ENCODE measurements around the gene PEX1.

Gene PEX1

GRCh38 chr7:92498557-92498956 lies 29.8 kb downstream of the PEX1 start:
- Histone ChIP-seq H4K91ac (ENCODE audit: low read depth, low read length) (no peak overlapping the region), H3K79me2 (ENCODE audit: control insufficient read depth, insufficient read depth, low read length, poor library complexity) (no peaks in the 10 kb centered on the region), H3K14ac (ENCODE audit: low read length) (no peak overlapping the region), H2BK120ac (ENCODE audit: insufficient read depth, low read length, poor library complexity) (no peak overlapping the region), H3K9me3 (ENCODE audit: insufficient read depth, low read depth, low read length) (no peaks in the 10 kb centered on the region), H3K4me2 (ENCODE audit: low read length) (no peak overlapping the region), H3K4ac (ENCODE audit: low read depth, low read length) (no peak overlapping the region), H3K79me1 (ENCODE audit: low read length) (no peaks in the 10 kb centered on the region), H3K18ac (ENCODE audit: low read length) (no peak overlapping the region), H2AFZ (ENCODE audit: insufficient read depth, low read length, poor library complexity) (no peak overlapping the region), H3K23ac (ENCODE audit: low read length) (no peak overlapping the region), H3K27me3 (ENCODE audit: insufficient read depth, low read length) (no peaks in the 10 kb centered on the region), H3K9ac (ENCODE audit: low read length) (no peak overlapping the region), H3K36me3 (ENCODE audit: control insufficient read depth in 1 of 2, insufficient read depth in 2 of 2, low read length in 2 of 2) (peaks cover 1 to 4% of the 10 kb centered on the region in 2 experiments), H3K4me1 (ENCODE audit: control insufficient read depth in 1 of 2, insufficient read depth in 2 of 2, low read length in 2 of 2) (no peaks in the 10 kb centered on the region), H2AK5ac (ENCODE audit: low read length) (no peak overlapping the region), H4K8ac (ENCODE audit: low read depth, low read length) (no peak overlapping the region), H3K4me3 (ENCODE audit: low read depth, low read length) (no peak overlapping the region), H2BK5ac (ENCODE audit: low read depth, low read length, poor library complexity) (no peak overlapping the region), H2BK12ac (ENCODE audit: low read length) (no peak overlapping the region), H3K27ac (ENCODE audit: low read depth, low read length) (no peak overlapping the region), H4K12ac (ENCODE audit: low read depth, low read length) (no peak overlapping the region)
- no peak for DNase-seq
- no CpG with 5 or more reads among the region's 2 CpGs for WGBS (ENCODE audit: extremely low coverage, insufficient coverage, insufficient read length)

- Histone ChIP-seq H3K4me2 (ENCODE audit: low read length) (no peak overlapping the region), H2BK12ac (ENCODE audit: low read length) (no peak overlapping the region), H3K18ac (ENCODE audit: low read length) (no peak overlapping the region), H3K36me3 (ENCODE audit: control insufficient read depth in 1 of 2, insufficient read depth in 2 of 2, low read length in 2 of 2) (peaks cover 3 to 7% of the 10 kb centered on the region in 2 experiments), H4K91ac (ENCODE audit: low read depth, low read length) (no peak overlapping the region), H3K23ac (ENCODE audit: low read length) (no peak overlapping the region), H3K9me3 (ENCODE audit: insufficient read depth, low read depth, low read length) (no peaks in the 10 kb centered on the region), H3K79me1 (ENCODE audit: low read length) (no peaks in the 10 kb centered on the region), H3K79me2 (ENCODE audit: control insufficient read depth, insufficient read depth, low read length, poor library complexity) (no peaks in the 10 kb centered on the region), H2BK120ac (ENCODE audit: insufficient read depth, low read length, poor library complexity) (no peak overlapping the region), H3K4me1 (ENCODE audit: control insufficient read depth in 1 of 2, insufficient read depth in 2 of 2, low read length in 2 of 2) (no peaks in the 10 kb centered on the region), H3K9ac (ENCODE audit: low read length) (no peak overlapping the region), H2BK5ac (ENCODE audit: low read depth, low read length, poor library complexity) (no peak overlapping the region), H4K12ac (ENCODE audit: low read depth, low read length) (no peak overlapping the region), H3K27me3 (ENCODE audit: insufficient read depth, low read length) (no peaks in the 10 kb centered on the region), H2AFZ (ENCODE audit: insufficient read depth, low read length, poor library complexity) (no peak overlapping the region), H4K8ac (ENCODE audit: low read depth, low read length) (no peak overlapping the region), H3K4me3 (ENCODE audit: low read depth, low read length) (no peak overlapping the region), H2AK5ac (ENCODE audit: low read length) (no peak overlapping the region), H3K27ac (ENCODE audit: low read depth, low read length) (no peak overlapping the region), H3K14ac (ENCODE audit: low read length) (no peak overlapping the region), H3K4ac (ENCODE audit: low read depth, low read length) (no peak overlapping the region)
- no CpG with 5 or more reads among the region's 2 CpGs for WGBS (ENCODE audit: extremely low coverage, insufficient coverage, insufficient read length)
- no peak for DNase-seq
These were observed 31.4 kb downstream of the PEX1 start for GRCh38 chr7:92496876-92497275.

DNA sequence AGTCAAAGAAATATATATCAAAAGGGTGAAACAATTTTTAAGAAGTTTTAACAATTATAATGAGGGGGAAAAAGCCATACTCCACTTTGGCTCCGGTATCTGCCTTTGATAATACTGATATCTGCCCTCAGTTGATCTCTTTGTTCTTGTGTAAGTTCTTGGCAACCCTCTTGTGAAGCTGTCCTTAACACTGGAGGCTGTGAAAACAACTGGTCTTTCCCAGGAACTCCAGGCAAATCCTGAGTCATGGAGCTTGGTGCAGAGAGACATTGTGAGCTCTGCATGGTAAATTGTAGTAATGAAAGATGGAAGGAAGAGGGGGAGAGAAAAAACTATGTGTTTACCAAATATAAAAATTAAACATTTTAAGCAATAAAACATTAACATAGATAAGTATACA lies 38.7 kb downstream of the PEX1 start:
- Histone ChIP-seq H3K4me2 (ENCODE audit: low read length) (no peak overlapping the region), H3K14ac (ENCODE audit: low read length) (no peak overlapping the region), H3K23ac (ENCODE audit: low read length) (no peak overlapping the region), H3K4me1 (ENCODE audit: control insufficient read depth in 1 of 2, insufficient read depth in 2 of 2, low read length in 2 of 2) (no peaks in the 10 kb centered on the region), H3K9me3 (ENCODE audit: insufficient read depth, low read depth, low read length) (no peaks in the 10 kb centered on the region), H4K8ac (ENCODE audit: low read depth, low read length) (no peak overlapping the region), H4K91ac (ENCODE audit: low read depth, low read length) (no peak overlapping the region), H3K27ac (ENCODE audit: low read depth, low read length) (no peak overlapping the region), H3K18ac (ENCODE audit: low read length) (no peak overlapping the region), H3K79me1 (ENCODE audit: low read length) (no peaks in the 10 kb centered on the region), H3K9ac (ENCODE audit: low read length) (no peak overlapping the region), H2AFZ (ENCODE audit: insufficient read depth, low read length, poor library complexity) (no peak overlapping the region), H3K27me3 (ENCODE audit: insufficient read depth, low read length) (no peaks in the 10 kb centered on the region), H2BK120ac (ENCODE audit: insufficient read depth, low read length, poor library complexity) (no peak overlapping the region), H2BK12ac (ENCODE audit: low read length) (no peak overlapping the region), H2BK5ac (ENCODE audit: low read depth, low read length, poor library complexity) (no peak overlapping the region), H3K4me3 (ENCODE audit: low read depth, low read length) (no peak overlapping the region), H2AK5ac (ENCODE audit: low read length) (no peak overlapping the region), H3K4ac (ENCODE audit: low read depth, low read length) (no peak overlapping the region), H3K79me2 (ENCODE audit: control insufficient read depth, insufficient read depth, low read length, poor library complexity) (no peaks in the 10 kb centered on the region), H4K12ac (ENCODE audit: low read depth, low read length) (no peak overlapping the region), H3K36me3 (ENCODE audit: control insufficient read depth in 1 of 2, insufficient read depth in 2 of 2, low read length in 2 of 2) (peaks cover 1 to 8% of the 10 kb centered on the region in 2 experiments)
- no peak for DNase-seq
- no CpG with 5 or more reads among the region's 1 CpG for WGBS (ENCODE audit: extremely low coverage, insufficient coverage, insufficient read length)

DNA sequence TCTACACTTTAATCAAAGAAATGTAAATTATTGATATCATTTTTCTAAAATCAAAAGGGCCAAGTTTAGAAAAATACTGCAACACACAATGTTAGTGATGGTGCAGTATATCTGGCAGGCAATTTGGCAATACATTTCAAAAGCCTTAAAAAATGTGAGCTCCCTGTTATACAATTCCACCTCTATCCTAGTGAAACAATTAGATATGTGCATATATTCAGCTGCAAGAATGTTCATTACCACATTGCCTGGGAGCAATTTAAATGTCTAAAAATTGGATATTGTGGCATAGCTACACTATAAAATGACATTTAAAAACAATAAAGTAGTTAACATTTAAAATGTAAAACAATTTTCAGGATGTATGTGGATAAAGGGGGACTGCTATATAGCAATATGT lies 40.5 kb downstream of the PEX1 start:
- H3K9ac ChIP-seq (ENCODE audit: low read length), result no peak overlapping the region
- no peaks in the 10 kb centered on the region for H3K9me3 ChIP-seq (ENCODE audit: insufficient read depth, low read depth, low read length)
- H3K23ac ChIP-seq (ENCODE audit: low read length), result no peak overlapping the region
- no peak overlapping the region for H3K4me2 ChIP-seq (ENCODE audit: low read length)
- H4K12ac ChIP-seq (ENCODE audit: low read depth, low read length), result no peak overlapping the region
- H3K27ac ChIP-seq (ENCODE audit: low read depth, low read length), result no peak overlapping the region
- no peaks in the 10 kb centered on the region for H3K79me2 ChIP-seq (ENCODE audit: control insufficient read depth, insufficient read depth, low read length, poor library complexity)
- DNase-seq, result no peak
- peaks cover 0 to 8% of the 10 kb centered on the region in 2 experiments for H3K36me3 ChIP-seq (ENCODE audit: control insufficient read depth in 1 of 2, insufficient read depth in 2 of 2, low read length in 2 of 2)
- H2BK120ac ChIP-seq (ENCODE audit: insufficient read depth, low read length, poor library complexity), result no peak overlapping the region
- H2AFZ ChIP-seq (ENCODE audit: insufficient read depth, low read length, poor library complexity), result no peak overlapping the region
- H3K27me3 ChIP-seq (ENCODE audit: insufficient read depth, low read length), result no peaks in the 10 kb centered on the region
- no peak overlapping the region for H2AK5ac ChIP-seq (ENCODE audit: low read length)
- H2BK12ac ChIP-seq (ENCODE audit: low read length), result no peak overlapping the region
- no peak overlapping the region for H4K8ac ChIP-seq (ENCODE audit: low read depth, low read length)
- H3K18ac ChIP-seq (ENCODE audit: low read length), result no peak overlapping the region
- H2BK5ac ChIP-seq (ENCODE audit: low read depth, low read length, poor library complexity), result no peak overlapping the region
- no peaks in the 10 kb centered on the region for H3K79me1 ChIP-seq (ENCODE audit: low read length)
- no peak overlapping the region for H4K91ac ChIP-seq (ENCODE audit: low read depth, low read length)
- H3K14ac ChIP-seq (ENCODE audit: low read length), result no peak overlapping the region
- H3K4me1 ChIP-seq (ENCODE audit: control insufficient read depth in 1 of 2, insufficient read depth in 2 of 2, low read length in 2 of 2), result no peaks in the 10 kb centered on the region
- no peak overlapping the region for H3K4me3 ChIP-seq (ENCODE audit: low read depth, low read length)
- H3K4ac ChIP-seq (ENCODE audit: low read depth, low read length), result no peak overlapping the region

Data from trophoblast cell (in vitro differentiated cells and primary cell).